Eye (tissue), 1 donor: ENCODE data around the gene LAG3.

ENCODE experiments used
- DNase-seq: peaks from one replicate; pipeline ENCODE4 v3.0.0-alpha.2; 2015

The LAG3 gene

DNA sequence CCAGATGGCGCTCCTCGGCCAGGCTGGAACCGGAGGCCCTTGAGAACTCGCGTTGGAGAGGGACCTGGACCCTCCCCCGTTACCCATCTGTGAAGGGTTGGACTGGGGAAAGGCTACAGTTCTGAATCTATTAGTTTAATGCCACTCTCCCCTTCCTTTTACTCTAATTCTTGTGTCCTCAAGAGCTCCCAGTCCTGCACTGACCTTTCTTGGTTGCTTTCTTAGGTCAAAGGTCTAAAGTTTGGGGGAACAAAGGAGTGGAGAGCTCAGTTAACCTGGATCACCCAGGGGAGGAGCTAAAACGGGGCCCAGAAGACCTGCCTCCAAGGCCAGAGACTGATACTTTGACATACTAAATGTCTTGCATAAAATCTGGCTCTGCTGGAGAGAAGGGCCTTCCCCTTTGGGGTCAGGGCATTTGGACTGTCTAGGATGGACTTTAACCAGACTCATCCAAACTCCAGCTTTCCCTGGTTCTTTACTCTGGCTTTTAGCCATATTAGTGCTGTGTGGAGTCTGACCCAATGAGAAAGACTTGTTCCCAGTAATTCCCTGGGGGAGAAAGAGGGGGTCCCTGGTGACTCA lies 18.5 kb upstream of the LAG3 start:
- no peak for DNase-seq

DNA sequence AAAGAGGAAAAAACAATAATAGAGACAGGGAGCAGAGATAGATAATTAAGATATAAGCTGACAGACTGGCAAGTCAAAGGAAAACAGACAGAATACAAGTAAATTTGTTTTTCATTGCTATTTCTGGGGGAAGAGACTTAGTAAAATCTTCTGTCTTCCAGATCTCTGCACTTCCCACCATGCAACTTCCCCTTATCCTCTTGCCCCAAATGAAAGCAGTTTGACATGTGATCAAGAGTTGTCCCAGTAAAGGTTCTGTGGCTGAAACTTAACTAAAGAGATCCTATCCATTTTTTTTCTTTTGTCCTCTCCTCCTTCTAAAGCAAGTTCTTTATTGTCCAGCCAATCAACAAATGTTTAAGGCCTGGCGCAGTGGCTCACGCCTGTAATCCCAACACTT lies 17.9 kb upstream of the LAG3 start:
- no peak for DNase-seq

DNA sequence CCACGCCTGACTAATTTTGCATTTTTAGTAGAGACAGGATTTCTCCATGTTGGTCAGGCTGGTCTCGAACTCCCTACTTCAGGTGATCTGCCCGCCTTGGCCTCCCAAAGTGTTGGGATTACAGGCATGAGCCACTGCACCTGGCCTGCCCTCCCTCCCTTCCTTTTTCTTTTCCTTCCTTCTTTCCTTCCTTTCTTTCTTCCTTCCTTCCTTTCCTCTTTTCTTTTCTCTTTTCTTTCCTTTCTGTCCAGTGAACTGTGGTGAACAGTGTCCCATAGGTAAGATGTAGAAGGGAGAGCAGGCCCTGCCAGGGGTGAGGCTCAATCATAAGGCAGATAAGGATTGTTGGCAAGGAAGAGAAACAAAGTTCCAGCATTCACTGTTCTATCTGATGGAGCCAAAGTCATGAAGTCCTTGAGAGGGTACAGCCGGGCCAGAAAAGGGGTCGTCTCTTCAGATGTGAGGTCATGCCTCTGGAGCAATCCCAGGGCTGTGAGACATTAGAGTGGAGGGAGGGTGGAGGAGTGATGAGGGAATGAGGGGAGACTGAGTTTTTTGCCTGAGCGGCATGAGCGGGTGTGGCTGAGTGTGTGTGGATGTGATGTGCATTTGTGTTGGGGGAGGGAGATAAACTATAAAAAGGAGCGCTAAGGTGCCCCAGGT lies 15.2 kb upstream of the LAG3 start:
- no peak for DNase-seq

DNA sequence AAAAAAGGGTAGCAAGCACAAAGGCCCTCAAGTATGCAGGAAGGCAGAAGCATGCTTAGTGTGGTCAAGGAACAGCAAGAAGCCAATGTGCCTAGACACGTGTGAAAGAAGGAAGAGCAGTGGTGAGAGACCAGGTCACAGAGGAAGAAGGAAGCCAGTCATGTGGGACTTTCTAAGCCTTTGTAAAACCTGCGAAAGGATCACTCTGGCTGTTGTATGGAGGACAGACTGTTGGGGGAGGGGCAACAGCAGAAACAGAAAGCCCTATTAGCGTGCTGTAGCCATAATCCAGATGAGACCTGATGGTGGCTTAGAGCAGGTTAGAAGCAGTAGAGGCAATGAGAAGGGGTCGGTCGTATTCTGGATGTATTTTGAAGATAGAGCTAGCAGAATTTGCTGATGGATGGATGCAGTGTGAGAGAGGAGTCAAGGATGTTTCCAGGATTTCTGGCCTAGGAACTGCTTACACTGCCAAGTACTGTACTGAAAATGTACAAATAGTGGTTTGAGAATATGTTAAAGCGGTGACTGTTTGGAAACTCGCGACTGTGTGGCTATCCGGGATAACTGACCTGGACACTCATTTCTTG lies 13.7 kb upstream of the LAG3 start:
- DNase-seq: peak; percentile 69

DNA sequence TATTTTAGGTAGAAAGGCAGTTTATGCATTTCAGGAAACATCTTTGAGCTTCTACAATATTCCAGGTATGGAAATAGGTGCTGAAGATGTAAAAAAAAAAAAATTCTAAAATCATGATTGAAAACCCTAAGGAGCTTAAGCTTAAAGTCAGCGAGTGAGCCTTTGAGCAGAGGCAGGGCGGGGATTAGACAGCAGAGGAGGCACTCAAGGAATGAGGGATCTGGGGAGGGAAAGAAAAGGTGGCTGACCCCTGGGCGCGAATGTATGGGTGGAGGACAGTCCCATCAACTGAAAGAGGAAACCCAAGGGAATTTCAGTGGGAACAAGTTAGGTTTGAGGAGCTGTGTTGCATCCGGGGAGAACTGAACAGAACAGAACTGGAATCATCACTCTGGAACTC lies 12.6 kb upstream of the LAG3 start:
- no peak for DNase-seq

DNA sequence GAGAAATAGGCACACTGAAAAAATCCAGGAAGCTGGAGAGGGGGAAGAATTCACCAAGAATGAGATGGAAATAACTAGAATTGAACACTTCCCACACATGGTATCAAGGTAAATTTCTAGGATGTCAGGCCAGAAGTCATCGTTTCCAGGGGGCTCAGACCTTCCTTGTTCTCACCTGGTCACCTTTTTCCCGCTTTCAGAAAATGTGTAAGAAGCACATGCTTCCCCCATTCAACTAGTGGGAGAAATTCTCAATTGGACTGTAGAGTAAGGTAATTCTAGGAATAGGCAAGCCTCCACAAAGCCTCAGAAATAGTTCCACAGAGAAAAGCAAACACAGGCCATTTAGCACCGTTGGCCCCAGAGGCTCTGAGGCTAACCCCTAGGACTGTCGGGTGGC lies 8.9 kb upstream of the LAG3 start:
- no peak for DNase-seq

DNA sequence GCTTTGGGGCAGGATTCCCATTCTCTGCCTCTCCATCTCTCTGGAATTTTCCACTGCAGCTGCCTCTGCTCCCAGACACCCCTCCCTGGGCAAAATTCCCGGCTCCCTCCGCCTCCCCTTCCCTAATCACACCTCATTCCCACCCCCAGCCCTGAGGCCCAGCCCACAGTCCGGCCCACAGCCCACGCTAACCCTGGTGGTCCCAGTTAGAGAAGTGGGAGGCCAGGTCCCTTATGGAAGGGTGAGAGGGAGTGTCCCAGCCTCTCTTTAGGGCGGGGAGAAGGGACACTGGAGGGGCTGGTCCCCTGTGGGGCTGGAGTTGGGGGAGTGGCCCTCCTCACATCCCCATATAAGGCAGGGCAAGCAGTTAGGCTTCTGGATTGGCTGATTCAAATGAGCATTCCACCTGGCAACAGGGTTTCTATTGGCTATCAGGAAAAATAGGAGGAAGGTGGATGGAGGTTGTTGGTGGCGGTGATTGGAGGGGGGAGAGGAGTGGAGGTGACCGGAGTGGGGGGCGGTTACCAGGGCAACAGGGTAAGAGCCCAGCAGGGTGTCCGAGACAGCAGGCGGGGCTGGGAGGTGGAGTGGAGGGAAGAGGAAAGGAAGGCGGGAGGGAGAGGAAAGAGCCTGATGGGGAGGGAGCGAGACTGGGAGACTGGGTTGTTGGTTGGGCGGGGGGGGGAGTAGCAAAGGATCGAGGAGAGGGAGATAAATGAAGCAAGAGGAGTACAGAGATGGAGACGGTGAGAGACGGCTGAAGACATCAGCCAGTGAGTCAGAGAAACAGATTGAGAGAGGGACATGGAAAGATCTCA lies 8.1 kb upstream of the LAG3 start:
- DNase-seq: peak; percentile 99

DNA sequence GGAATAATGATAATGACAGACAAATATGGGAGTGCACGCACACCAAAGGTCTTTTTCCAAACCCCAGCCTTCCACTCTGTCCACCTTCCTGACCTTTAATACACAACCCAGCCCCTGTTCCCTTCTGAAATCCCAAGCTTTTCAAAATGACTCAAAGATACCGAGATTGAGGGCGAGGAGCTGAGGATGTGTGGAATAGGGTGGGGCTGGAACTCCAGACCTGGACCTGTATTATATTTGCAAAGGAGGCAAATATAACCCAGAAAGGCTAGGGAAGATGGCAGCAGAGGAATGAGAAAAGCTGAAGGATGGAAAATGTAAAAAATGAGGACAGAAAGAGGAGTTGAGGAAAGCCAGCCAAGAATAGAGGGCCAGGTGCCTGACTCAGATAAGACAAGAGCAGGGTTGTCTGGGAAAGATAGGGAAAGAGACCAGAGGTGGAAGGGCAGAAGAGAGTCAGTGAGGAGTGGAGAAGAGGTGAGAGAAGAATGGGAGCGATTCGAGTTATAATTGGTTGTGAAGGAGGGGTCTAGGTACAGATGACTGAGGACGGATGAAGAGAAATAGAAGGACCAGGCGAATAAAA lies 7.2 kb upstream of the LAG3 start:
- peak; percentile 61 for DNase-seq

DNA sequence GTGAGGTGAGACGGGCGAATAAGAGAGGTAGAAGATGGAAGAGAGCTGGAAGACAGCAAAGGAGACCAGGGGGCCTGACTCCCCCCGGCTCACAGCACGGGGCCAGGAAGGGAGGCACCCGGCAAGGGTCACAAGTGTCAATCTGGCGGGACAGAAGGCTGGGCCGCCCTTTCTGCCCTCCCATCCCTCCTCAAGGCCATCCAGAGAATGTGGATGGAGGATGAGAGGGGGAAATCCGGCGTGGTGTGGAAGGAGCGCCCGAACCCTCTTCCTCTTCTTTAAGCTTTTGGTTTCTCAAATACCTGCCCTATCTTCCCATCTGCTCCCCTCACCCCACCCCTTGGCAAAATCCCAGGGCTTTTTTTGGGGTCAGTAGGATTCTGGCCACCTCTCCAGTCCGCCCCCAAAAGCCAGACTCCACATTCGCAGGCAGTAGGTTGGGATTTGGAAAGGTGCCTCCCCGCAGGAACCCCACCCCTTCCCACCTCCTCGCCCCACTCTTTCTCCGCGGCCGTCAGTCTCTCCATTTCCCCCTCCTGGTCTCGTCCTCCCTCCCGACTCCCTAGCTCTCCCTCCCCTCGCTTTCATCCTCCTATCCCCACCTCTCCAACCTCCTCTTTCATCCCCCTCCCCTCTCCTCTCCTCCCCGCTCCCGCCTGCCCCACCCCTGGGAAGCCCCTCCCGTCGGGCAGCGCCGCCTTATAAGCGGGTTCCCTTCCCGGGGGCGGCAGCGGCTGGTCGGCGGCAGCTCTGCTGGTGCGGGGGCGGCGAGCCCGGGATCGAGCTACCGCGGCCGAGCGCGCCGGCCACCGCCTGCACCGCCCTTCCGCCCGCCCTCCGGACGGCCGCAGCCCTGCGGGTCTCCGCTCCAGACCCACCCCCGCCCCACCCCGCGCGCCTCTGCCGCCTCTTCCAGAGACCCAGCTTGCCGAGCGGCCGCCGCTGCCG lies 6.4 kb upstream of the LAG3 start, which contains the start of gene PTMS:
Gene PTMS, plus strand, starts transcription at position 730 of the 948 bp plus-strand sequence. CDS start 343 bp downstream, outside the sequence.
- peak; percentile 96 for DNase-seq

DNA sequence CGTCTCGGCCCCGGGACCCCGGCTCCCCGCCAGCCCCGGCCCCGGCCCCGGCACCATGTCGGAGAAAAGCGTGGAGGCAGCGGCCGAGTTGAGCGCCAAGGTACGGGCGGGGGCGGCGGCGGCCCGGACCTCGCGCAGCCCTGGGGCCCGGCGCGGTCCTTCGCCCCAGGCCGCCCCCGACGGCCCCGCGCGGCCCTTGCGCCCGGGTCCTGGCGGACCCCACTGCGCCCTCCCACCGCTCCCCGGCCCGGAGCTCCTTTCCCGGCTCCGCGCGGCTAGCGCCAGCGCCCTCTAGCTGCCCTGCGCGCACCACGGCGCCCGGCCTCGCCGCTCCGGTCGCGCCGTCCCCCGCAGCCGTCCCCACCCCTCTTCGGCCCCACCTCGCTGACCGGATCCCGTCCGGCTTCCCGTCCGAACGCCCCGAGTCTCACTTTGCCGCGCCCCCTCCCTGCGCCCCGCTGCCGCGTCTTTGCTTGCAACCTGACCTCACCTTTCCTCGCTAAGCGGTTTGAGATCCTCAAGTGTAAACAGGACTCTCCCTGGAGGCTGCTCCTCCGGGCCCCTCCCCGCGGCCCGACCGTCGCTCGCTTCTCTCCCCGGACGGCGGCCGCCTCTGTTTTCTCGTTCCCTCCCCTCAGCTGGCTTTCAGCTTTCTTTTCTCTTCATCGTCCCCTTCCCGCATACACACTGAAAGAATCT lies 5.5 kb upstream of the LAG3 start:
- DNase-seq: peak; percentile 89

DNA sequence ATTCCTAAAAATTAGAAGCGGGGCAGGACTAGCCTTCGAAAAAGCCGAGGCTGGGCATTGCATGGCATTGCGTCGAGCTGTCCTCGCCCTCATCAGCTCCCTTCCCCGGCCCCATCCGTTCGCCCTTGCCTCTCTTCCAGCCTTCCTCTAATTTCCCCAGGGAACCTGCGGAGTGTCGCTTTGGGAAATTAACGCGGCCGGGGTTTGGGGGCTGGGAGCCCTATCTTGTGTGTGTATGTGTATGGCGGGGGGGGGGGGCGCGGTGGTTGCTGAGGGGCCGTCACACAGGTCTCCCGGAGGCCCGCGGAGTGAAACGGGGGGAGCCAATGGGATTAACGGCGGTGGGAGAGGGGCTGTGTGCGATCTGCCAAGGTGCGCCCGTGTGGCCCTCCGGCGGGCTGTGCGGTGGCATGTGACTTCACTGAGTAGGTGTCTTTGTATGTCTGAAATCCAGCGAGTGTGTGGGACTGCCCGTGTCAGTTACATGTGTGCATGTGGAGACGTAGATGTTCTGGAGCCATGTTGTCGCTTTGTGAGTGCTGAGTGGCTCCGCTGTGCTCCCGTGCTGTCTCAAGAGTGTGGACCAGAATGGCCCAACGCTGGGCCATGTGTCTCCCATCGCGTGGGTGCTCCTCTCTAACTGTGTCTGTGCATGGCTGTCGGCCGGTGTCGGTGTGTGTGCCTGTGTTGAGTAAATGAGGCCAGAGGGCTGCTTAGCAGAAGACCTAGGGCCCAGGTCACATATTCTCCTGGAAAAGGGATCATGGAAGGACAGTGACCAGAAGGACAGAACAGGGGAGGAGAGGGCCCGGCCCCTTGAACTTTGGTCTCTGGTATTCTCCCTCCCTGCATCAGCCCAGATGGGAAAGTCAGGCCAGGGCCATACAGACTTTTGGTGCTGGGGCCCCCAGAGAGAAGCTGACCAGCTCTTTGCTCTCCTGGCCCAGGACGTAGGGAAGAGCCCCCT lies 4.7 kb upstream of the LAG3 start:
- peak; percentile 66 for DNase-seq

DNA sequence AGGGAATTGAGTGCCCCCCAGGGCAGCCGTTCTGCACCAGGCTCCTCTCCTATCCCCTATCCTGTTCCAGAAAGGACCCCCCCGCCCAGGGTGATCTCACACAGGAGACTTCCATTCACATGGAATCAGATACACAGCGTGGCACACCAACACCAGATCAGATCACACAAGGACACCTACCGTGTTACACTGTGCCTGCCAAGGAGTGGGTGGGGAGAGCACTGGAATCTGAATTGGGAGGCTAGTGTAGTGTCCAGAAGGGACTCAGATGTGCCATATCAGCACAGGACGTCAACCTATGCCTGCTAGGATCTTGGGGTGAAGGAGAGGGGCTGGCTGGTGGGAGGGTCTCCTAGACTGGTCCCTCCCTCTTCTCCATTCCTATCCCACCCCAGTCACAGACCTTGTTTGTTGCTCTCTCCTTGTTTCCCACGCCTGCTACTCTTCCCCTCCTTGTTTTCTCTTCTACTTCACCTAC lies 3.8 kb upstream of the LAG3 start:
- DNase-seq: peak; percentile 77

DNA sequence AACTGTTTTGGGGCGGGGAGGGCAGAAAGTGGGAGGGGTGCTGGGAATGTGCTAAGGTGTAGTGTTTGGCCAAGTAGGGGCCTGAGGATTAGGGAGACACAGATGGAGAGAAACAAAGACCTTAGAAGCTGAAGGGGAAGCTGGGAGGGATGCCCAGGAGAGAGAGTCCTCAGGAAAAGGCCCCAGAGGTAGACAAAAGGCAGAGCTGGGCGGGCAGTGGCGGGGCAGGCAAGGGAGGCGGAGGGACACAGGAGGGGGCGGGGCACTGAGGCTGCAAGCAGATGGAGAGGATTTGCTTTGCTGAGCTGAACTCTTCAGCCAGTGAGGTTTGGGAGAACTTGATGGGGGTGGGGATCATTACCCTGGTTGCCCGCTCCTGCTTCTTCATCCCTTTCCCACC lies 3.3 kb upstream of the LAG3 start:
- DNase-seq: peak; percentile 89

DNA sequence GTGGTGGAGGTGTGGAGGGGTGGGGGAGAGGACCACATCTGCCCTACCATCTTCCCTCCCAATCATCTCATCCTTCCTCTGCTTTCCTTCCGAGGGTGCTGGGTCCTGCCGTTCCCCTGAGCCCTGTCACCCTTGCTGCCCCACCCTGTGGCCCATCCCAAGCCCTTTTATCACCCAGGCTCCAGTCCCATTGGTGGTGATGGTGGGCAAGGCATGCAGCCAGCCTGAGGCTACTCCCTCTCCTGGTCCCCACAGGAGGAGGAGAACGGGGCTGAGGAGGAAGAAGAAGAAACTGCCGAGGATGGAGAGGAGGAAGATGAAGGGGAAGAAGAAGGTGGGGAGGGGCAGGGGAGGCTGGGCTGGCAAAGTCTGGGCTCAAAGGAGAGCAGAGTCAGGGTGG lies 2.7 kb upstream of the LAG3 start:
- no peak for DNase-seq

DNA sequence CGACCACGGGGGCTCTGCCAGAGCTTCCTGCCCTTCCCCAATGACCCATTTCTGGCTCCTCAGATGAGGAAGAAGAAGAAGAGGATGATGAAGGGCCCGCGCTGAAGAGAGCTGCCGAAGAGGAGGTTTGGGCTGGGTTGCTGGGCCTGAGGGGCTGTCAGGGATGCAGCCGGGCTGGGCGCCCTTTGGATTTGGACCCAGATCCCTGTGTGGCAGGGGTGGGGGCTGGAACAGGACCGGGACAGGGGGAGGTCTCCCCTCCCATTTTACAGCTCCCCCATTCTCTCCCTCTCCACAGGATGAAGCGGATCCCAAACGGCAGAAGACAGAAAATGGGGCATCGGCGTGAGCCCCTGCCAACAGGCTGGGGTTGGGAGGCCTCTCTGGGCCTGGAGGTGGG lies 2.2 kb upstream of the LAG3 start:
- no peak for DNase-seq

DNA sequence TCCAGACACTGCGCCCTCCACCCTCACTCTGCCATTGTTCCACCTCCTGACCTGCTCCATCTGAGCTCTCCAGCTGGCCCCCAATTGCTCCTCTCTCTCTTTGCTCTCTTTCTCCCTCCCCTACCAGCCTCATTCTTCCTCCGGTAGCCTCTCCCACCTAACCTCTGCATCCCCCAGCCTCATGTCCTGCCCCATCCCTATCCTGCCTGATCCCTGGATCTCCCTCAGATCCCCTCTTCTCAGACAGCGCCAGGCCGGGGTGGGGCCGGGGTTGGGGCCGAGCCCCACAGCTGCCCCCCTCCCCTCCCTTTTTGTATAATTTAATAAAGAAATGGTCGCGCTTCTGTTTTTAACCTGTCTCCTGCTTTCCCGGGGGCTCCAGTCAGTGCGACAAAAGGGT lies 1.7 kb upstream of the LAG3 start:
- no peak for DNase-seq

DNA sequence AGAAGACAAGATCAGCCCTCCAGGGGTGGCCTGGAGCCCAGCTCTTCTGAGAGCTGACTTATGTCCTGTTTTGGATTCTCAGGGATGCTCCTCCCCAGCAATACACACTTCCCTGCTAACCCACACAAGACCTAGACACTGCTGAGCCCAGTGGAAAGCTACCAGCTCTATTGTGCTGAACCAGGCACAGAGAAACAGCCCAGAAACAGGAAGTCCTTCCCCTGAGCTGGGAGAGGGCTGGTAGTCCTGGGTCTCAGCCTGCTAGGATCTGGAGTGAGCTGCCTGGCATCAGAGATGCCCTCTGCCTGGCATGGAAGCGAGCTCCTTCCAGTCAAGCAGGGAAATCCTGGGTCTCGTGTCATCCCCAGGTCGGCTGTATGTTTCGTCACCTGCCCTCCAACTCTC lies 1.2 kb upstream of the LAG3 start:
- no peak for DNase-seq

DNA sequence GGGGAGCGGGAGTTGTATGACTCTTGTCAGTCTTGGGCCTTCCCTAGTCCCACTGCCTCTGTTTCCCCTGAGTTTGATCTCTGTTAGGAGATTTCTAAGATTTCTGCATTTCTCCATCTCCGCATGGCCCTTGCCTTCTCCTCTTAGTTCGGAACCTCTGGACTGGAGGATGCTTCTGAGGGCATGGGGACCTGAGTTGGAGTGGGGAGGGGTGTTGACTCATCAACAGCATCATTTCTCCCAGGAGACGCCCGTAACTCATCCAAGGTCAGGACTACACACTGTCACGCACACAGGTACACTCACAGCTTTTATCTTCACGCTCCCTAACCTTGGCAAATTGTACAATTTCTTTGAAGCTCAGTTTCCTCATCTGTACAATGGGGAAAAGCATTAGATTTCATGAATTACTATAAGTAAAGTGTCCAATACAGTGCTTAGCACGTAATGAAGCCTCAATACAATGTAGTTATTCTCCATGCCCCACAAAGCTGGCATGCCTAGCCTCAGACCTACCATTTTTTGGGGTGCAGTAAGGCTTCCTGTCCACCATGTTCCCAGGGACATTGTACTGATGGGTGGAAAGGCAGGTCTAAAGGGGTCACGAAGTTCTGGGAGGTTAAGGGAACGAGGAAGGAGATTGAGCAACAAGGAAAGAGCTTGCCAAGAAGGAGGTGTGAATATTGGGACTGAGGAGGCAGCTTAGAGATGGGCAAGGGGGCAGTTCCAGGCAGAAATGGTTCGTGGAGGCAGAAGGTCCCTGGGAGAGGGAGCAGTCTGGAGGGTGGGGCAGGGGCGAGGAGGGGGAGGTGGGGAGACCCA lies 600 bp upstream of the LAG3 start:
- no peak for DNase-seq
